ENCODE results near the gene SEPTIN3. TPM values are rescaled to one million over a fixed set of nuclear protein-coding genes. Genes with fewer than 3 reads are reported as not detected.

Gene SEPTIN3
- total RNA-seq, 3 donors from 2014 or later, result 0.16 to 2.2 (median 1.6) TPM

- H3K9me3 ChIP-seq, result no peaks in the 10 kb centered on the region
- H3K4me1 ChIP-seq, result no peaks in the 10 kb centered on the region
- H3K27ac ChIP-seq, result no peak overlapping the region
- DNase-seq (ENCODE audit: low spot score in 2 of 2), result no peak
- no peaks in the 10 kb centered on the region for H3K27me3 ChIP-seq
- TF ChIP-seq CTCF (IDR thresholded peaks at IDR 0.05) (no peak), POLR2A (IDR thresholded peaks at IDR 0.05) (no peak), POLR2AphosphoS5 (IDR thresholded peaks at IDR 0.05) (no peak)
- H3K36me3 ChIP-seq, result no peaks in the 10 kb centered on the region
- intact Hi-C loops (cut with DNase I; ENCODE audit: low total_unique reads), result no loop called here
- H3K4me3 ChIP-seq, result no peak overlapping the region
Observed at GRCh38 chr22:41966225-41966606, 3.0 kb upstream of the SEPTIN3 start.

GRCh38 chr22:41966607-41967240, 2.5 kb upstream of the SEPTIN3 start:
- Histone ChIP-seq H3K4me3 (no peak overlapping the region), H3K9me3 (no peaks in the 10 kb centered on the region), H3K27ac (no peak overlapping the region), H3K4me1 (no peaks in the 10 kb centered on the region), H3K27me3 (peaks cover 0 to 4% of the 10 kb centered on the region in 2 donors), H3K36me3 (no peaks in the 10 kb centered on the region)
- DNase-seq (ENCODE audit: low spot score in 2 of 2), result no peak
- intact Hi-C loops (cut with DNase I; ENCODE audit: low total_unique reads), result no loop called here
- TF ChIP-seq CTCF (IDR thresholded peaks at IDR 0.05), result peak in 1 of 3 donors; percentile 32
- TF ChIP-seq POLR2A (IDR thresholded peaks at IDR 0.05), result no peak

DNA sequence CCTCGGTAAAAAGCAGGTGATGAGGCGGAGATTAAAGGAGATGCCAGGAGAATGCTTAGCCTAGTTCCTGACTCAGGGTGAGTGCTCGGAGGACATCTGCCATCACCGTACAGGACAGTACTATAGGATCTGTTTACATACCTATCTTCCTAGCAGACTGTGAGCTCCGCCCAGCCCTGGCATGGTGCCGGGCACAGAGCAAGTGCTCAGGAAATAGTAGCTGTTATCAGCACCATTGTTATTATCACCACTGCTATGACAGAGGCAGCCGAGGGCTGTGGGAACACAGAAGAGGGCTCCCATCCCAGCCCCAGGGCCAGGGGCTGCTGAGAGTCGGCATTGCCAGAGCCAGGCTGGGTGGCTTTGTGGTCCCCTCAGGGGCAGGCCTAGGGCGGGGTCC, 642 bp upstream of the SEPTIN3 start:
- no peaks in the 10 kb centered on the region for H3K9me3 ChIP-seq
- H3K36me3 ChIP-seq, result no peaks in the 10 kb centered on the region
- TF ChIP-seq CTCF (IDR thresholded peaks at IDR 0.05) (no peak), POLR2AphosphoS5 (IDR thresholded peaks at IDR 0.05) (no peak), POLR2A (IDR thresholded peaks at IDR 0.05) (no peak)
- no peak overlapping the region for H3K4me3 ChIP-seq
- peaks cover 0 to 8% of the 10 kb centered on the region in 2 donors for H3K27me3 ChIP-seq
- no peaks in the 10 kb centered on the region for H3K4me1 ChIP-seq
- intact Hi-C loops (cut with DNase I; ENCODE audit: low total_unique reads), result no loop called here
- DNase-seq (ENCODE audit: low spot score in 2 of 2), result no peak
- H3K27ac ChIP-seq, result no peak overlapping the region

- DNase-seq (ENCODE audit: low spot score in 2 of 2), result no peak
- H3K27ac ChIP-seq, result no peak overlapping the region
- intact Hi-C loops (cut with DNase I; ENCODE audit: low total_unique reads), result no loop called here
- no peaks in the 10 kb centered on the region for H3K9me3 ChIP-seq
- H3K27me3 ChIP-seq, result peaks cover 0 to 8% of the 10 kb centered on the region in 2 donors
- TF ChIP-seq POLR2A (IDR thresholded peaks at IDR 0.05), result no peak
- TF ChIP-seq POLR2AphosphoS5 (IDR thresholded peaks at IDR 0.05), result no peak
- TF ChIP-seq CTCF (IDR thresholded peaks at IDR 0.05), result no peak
- no peak overlapping the region for H3K4me3 ChIP-seq
- H3K36me3 ChIP-seq, result no peaks in the 10 kb centered on the region
- H3K4me1 ChIP-seq, result no peaks in the 10 kb centered on the region
Observed at GRCh38 chr22:41970601-41971000, 1.4 kb downstream of the SEPTIN3 start.

DNA sequence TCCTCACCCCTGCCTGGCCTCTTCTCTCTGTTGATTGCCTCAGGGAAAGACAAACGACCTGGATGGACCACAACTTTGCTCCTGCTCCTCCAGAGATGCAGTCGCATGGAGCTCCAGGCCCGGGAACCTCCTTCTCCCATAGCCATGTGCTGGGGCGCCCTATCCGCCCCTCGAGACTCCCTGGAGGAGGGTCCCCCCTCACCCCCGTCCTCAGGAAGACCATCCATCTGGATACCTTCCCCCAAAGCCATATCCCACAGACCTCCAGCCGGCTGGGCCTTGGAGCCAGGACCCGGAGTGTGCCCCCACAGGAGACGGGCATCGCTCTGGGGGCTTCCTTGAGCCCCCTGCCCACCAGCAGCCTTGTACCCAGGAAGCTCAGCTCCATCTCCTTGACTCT, 2.2 kb downstream of the SEPTIN3 start:
- intact Hi-C loops (cut with DNase I; ENCODE audit: low total_unique reads), result no loop called here
- peaks cover 0 to 12% of the 10 kb centered on the region in 2 donors for H3K27me3 ChIP-seq
- no peak for DNase-seq (ENCODE audit: low spot score in 2 of 2)
- no peaks in the 10 kb centered on the region for H3K36me3 ChIP-seq
- H3K4me1 ChIP-seq, result no peaks in the 10 kb centered on the region
- no peak overlapping the region for H3K27ac ChIP-seq
- TF ChIP-seq POLR2AphosphoS5 (IDR thresholded peaks at IDR 0.05) (no peak), CTCF (IDR thresholded peaks at IDR 0.05) (no peak), POLR2A (IDR thresholded peaks at IDR 0.05) (no peak)
- H3K4me3 ChIP-seq, result no peak overlapping the region
- no peaks in the 10 kb centered on the region for H3K9me3 ChIP-seq
